ENCODE results near the gene DAPK1.

DNA sequence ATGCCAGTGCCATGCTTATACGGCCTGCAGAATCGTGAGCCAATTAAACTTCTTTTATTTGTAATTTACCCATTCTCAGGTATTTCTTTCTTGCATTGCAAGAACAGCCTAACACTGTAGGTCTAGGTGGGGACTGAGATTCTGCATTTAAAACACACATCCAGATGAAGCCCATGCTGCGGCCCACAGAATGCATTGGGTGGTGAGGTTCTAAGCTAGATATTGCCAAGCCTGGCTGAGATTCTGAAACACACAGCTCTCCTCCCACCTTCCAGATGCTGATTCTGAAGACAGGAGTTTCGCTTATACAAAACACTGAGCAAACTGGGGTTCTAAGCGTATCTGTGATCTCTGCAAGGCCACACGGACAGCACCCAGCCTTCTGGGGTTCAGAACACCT is 75.1 kb downstream of the DAPK1 start:
- TF ChIP-seq, protein P1, sequence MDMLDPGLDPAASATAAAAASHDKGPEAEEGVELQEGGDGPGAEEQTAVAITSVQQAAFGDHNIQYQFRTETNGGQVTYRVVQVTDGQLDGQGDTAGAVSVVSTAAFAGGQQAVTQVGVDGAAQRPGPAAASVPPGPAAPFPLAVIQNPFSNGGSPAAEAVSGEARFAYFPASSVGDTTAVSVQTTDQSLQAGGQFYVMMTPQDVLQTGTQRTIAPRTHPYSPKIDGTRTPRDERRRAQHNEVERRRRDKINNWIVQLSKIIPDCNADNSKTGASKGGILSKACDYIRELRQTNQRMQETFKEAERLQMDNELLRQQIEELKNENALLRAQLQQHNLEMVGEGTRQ (IDR thresholded peaks at IDR 0.05; ENCODE audit: borderline replicate concordance, low read depth, low read length), result no peak
- TF ChIP-seq GABPA (IDR thresholded peaks at IDR 0.05; ENCODE audit: low read depth) (no peak), EP300 (IDR thresholded peaks at IDR 0.05; ENCODE audit: borderline replicate concordance in 1 of 2, low read depth in 1 of 2, low read length in 1 of 2) (no peak), JUND (IDR thresholded peaks at IDR 0.05) (no peak), POLR2AphosphoS5 (IDR thresholded peaks at IDR 0.05; ENCODE audit: low read depth, low read length) (no peak), FOXJ3 (CRISPR knock-in tag; IDR thresholded peaks at IDR 0.05) (no peak), YY1 (IDR thresholded peaks at IDR 0.05; ENCODE audit: low read depth) (no peak), EZH2phosphoT487 (IDR thresholded peaks at IDR 0.05; ENCODE audit: borderline replicate concordance, low read depth) (no peak), TAF1 (IDR thresholded peaks at IDR 0.05; ENCODE audit: borderline replicate concordance, low read depth, low read length) (no peak), FOXM1 (IDR thresholded peaks at IDR 0.05; ENCODE audit: low read depth) (no peak), RXRA (IDR thresholded peaks at IDR 0.05; ENCODE audit: borderline replicate concordance, low read depth) (no peak)
- TF ChIP-seq, protein P2, sequence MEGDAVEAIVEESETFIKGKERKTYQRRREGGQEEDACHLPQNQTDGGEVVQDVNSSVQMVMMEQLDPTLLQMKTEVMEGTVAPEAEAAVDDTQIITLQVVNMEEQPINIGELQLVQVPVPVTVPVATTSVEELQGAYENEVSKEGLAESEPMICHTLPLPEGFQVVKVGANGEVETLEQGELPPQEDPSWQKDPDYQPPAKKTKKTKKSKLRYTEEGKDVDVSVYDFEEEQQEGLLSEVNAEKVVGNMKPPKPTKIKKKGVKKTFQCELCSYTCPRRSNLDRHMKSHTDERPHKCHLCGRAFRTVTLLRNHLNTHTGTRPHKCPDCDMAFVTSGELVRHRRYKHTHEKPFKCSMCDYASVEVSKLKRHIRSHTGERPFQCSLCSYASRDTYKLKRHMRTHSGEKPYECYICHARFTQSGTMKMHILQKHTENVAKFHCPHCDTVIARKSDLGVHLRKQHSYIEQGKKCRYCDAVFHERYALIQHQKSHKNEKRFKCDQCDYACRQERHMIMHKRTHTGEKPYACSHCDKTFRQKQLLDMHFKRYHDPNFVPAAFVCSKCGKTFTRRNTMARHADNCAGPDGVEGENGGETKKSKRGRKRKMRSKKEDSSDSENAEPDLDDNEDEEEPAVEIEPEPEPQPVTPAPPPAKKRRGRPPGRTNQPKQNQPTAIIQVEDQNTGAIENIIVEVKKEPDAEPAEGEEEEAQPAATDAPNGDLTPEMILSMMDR (IDR thresholded peaks at IDR 0.05), result no peak
- TF ChIP-seq, protein P3, sequence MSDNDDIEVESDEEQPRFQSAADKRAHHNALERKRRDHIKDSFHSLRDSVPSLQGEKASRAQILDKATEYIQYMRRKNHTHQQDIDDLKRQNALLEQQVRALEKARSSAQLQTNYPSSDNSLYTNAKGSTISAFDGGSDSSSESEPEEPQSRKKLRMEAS (IDR thresholded peaks at IDR 0.05; ENCODE audit: low read depth), result no peak

Data from SK-N-SH (cell line).